ENCODE data around the gene TTLL8. TPM values are rescaled to one million over a fixed set of nuclear protein-coding genes. Genes with fewer than 3 reads are reported as not detected.

TTLL8 gene
- total RNA-seq, 4 donors from 2014 or later = not detected

DNA sequence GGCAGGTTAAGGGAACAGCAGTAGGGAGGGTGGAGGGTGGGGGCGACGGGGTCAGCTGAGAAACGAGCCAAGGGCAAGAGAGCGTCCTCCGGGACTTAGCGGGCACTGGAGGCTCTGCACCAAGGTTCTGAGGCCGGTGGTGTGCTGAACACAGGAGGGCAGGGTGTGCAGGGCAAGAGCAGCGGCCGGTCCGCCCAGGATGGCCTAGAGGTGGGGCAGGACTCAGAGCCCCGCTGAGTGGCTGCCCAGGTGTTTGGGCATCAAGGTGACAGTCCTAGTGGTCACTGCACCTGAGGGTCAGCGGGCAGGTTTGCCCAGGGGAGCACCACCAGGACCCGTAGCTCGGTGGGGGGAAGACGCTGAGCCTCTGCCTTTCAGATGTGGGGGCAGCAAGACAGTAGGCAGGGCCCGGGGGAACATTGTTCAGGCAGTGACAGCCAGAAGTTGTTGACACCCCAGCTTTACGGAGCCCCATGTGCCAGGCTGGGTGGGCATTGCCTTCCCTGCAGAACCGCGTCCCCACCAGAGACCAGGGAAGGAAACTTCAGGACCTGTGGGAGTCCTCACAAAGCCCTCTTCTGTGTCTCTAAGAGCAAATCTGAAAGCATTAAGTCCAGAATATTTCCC lies 4.5 kb upstream of the TTLL8 start:
- Histone ChIP-seq H3K27me3 (peaks cover 42% of the 10 kb centered on the region), H3K27ac (no peak overlapping the region), H3K36me3 (no peaks in the 10 kb centered on the region), H3K4me3 (no peak overlapping the region), H3K4me1 (peaks cover 0 to 8% (median 1%) of the 10 kb centered on the region in 4 donors), H3K9me3 (no peaks in the 10 kb centered on the region)
- TF ChIP-seq, protein P1, sequence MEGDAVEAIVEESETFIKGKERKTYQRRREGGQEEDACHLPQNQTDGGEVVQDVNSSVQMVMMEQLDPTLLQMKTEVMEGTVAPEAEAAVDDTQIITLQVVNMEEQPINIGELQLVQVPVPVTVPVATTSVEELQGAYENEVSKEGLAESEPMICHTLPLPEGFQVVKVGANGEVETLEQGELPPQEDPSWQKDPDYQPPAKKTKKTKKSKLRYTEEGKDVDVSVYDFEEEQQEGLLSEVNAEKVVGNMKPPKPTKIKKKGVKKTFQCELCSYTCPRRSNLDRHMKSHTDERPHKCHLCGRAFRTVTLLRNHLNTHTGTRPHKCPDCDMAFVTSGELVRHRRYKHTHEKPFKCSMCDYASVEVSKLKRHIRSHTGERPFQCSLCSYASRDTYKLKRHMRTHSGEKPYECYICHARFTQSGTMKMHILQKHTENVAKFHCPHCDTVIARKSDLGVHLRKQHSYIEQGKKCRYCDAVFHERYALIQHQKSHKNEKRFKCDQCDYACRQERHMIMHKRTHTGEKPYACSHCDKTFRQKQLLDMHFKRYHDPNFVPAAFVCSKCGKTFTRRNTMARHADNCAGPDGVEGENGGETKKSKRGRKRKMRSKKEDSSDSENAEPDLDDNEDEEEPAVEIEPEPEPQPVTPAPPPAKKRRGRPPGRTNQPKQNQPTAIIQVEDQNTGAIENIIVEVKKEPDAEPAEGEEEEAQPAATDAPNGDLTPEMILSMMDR (IDR thresholded peaks at IDR 0.05) = no peak
- TF ChIP-seq EP300 (IDR thresholded peaks at IDR 0.05; ENCODE audit: low read depth) = no peak
- TF ChIP-seq POLR2AphosphoS5 (IDR thresholded peaks at IDR 0.05) = no peak
- no peak for TF ChIP-seq POLR2A (IDR thresholded peaks at IDR 0.05)
- intact Hi-C loops (cut with DNase I; ENCODE audit: low total_unique reads) (no loop called here), in situ Hi-C loops (cut with MboI; ENCODE audit: low pct_ligation_motif_present in 1 of 4, low pct_unique_long_range_greater_than_20kb in 1 of 4, low sequenced_read_pairs in 3 of 4) (no loop called here)
- 82 to 84% methylated on average over 7 to 19 of the region's 19 CpGs for WGBS, 2 donors (ENCODE audit: low coverage in 1 of 2)
- DNase-seq = no peak

DNA sequence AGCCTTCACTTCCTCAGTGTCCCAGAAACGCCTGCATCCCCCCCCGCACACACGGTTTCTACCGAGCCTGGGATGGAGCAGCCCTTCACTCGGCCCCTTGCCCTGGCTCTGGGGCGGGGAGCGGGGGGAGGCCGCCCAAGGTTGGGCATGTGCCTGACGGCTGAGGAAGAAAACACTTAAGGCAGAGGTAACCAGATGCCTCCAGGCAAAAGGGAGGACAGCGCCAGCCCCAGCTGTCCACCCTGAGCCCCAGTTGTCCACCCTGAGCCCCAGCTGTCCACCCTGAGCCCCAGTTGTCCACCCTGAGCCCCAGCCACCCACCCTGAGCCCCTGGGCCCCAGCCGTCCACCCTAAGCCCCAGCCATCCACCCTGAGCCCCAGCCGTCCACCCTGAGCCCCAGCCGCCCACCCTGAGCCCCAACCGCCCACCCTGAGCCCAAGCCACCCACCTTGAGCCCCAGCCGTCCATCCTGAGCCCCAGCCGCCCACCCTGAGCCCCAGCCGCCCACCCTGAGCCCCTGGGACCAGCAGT lies 3.8 kb upstream of the TTLL8 start:
- Histone ChIP-seq H3K9me3 (no peaks in the 10 kb centered on the region), H3K4me3 (no peak overlapping the region), H3K27ac (no peak overlapping the region), H3K4me1 (peaks cover 0 to 8% (median 1%) of the 10 kb centered on the region in 4 donors), H3K27me3 (peaks cover 43% of the 10 kb centered on the region), H3K36me3 (no peaks in the 10 kb centered on the region)
- TF ChIP-seq, protein P1 (IDR thresholded peaks at IDR 0.05) = no peak
- TF ChIP-seq POLR2A (IDR thresholded peaks at IDR 0.05) (no peak), POLR2AphosphoS5 (IDR thresholded peaks at IDR 0.05) (no peak), EP300 (IDR thresholded peaks at IDR 0.05; ENCODE audit: low read depth) (no peak)
- intact Hi-C loops (cut with DNase I; ENCODE audit: low total_unique reads) = no loop called here
- in situ Hi-C loops (cut with MboI; ENCODE audit: low pct_ligation_motif_present in 1 of 4, low pct_unique_long_range_greater_than_20kb in 1 of 4, low sequenced_read_pairs in 3 of 4) = no loop called here
- WGBS, 2 donors (ENCODE audit: low coverage in 1 of 2) = 66 to 80% methylated on average over 1 to 12 of the region's 17 CpGs
- DNase-seq = no peak

DNA sequence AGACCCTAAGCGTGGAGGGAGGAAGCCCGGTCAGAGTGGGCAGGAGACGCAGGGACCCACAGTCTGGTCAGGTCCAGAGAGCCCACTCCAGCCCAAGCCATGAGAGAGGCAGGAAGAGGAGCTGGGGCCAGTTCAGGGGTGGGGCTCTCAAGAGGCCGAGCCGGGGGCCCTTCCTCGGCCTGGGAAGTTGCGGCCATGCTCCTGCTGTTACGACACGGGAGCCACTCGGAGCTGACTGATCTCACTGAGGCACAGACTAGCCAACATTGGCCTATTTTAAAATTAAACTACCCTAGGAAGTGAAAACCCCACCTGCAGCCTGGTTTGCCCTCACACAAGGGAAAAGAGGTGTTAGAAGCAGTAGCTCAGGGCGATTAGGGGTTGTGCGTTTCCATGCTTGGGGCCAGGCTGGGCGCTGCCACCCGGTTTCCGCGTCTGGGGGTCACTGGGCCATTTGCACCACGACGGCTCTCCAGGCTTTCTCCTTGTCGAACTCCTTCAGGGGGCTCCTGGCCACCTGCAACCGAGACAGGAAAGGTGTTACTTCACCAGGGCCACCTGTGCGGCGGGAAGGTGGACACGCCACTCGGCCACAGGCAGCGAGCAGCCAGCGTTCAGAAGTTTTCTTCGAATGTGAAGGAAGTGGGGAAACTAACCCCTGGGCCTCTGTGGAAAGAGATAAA lies 3.2 kb upstream of the TTLL8 start:
- Histone ChIP-seq H3K4me3 (no peak overlapping the region), H3K36me3 (no peaks in the 10 kb centered on the region), H3K4me1 (peaks cover 0 to 8% (median 1%) of the 10 kb centered on the region in 4 donors), H3K9me3 (no peaks in the 10 kb centered on the region), H3K27me3 (peaks cover 43% of the 10 kb centered on the region), H3K27ac (no peak overlapping the region)
- no peak for DNase-seq
- intact Hi-C loops (cut with DNase I; ENCODE audit: low total_unique reads) = no loop called here
- 60 to 73% methylated on average over 1 to 27 of the region's 27 CpGs for WGBS, 2 donors (ENCODE audit: low coverage in 1 of 2)
- TF ChIP-seq, protein P1 (IDR thresholded peaks at IDR 0.05) = no peak
- no peak for TF ChIP-seq POLR2AphosphoS5 (IDR thresholded peaks at IDR 0.05)
- TF ChIP-seq EP300 (IDR thresholded peaks at IDR 0.05; ENCODE audit: low read depth) = no peak
- TF ChIP-seq POLR2A (IDR thresholded peaks at IDR 0.05) = no peak
- in situ Hi-C loops (cut with MboI; ENCODE audit: low pct_ligation_motif_present in 1 of 4, low pct_unique_long_range_greater_than_20kb in 1 of 4, low sequenced_read_pairs in 3 of 4) = no loop called here

DNA sequence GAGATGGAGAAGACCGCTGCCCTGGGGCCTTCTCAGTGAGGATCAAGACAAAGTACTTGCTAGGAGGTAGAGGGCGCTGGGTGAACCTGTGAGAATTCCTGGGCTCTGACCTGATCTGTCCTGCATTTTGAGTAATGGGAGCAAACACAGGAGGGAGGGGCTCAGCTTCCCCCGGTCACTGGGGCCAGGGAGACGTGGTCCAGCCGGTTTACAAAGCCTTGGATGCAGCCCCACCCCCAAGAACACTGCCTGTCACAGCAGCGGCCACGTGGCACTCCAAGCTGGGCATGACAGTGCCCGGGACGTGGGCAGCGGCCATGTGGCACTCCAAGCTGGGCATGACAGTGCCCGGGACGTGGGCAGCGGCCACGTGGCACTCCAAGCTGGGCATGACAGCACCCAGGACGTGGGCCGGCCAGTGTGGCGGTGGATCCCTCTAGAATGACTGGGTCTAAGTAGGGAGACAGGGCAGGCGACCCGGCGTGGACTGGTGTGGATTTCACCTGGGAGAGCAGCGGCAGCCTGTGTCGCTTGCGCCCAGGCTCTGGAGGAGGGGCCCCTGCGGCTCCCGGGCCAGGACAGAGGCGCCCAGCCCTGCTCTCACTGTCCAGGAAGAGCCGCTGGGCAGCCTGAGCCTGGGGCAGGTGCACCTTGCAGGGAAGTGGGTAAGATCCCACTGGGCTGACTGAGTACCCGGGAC lies 2.5 kb upstream of the TTLL8 start:
- no peak overlapping the region for H3K27ac ChIP-seq
- DNase-seq = no peak
- peaks cover 43% of the 10 kb centered on the region for H3K27me3 ChIP-seq
- no peak overlapping the region for H3K4me3 ChIP-seq
- H3K9me3 ChIP-seq = no peaks in the 10 kb centered on the region
- intact Hi-C loops (cut with DNase I; ENCODE audit: low total_unique reads) (no loop called here), in situ Hi-C loops (cut with MboI; ENCODE audit: low pct_ligation_motif_present in 1 of 4, low pct_unique_long_range_greater_than_20kb in 1 of 4, low sequenced_read_pairs in 3 of 4) (no loop called here)
- TF ChIP-seq POLR2AphosphoS5 (IDR thresholded peaks at IDR 0.05) (no peak), EP300 (IDR thresholded peaks at IDR 0.05; ENCODE audit: low read depth) (no peak), POLR2A (IDR thresholded peaks at IDR 0.05) (no peak)
- TF ChIP-seq, protein P1 (IDR thresholded peaks at IDR 0.05) = no peak
- H3K4me1 ChIP-seq = peaks cover 0 to 8% (median 1%) of the 10 kb centered on the region in 4 donors
- WGBS, 2 donors (ENCODE audit: low coverage in 1 of 2) = 68% methylated on average over 18 of the region's 28 CpGs; no CpG with 5 or more reads in 1 of the 2 donors
- H3K36me3 ChIP-seq = no peaks in the 10 kb centered on the region
